Activated naive CD4-positive, alpha-beta T cell treated with Interleukin-2 at 50 U/mL for 16 hours (primary cell): Measurements from ENCODE around the gene CYTH2.

ENCODE experiments used
- DNase-seq: peaks from one replicate; pipeline ENCODE4 v3.0.0-alpha.2; 2020

The CYTH2 gene

DNA sequence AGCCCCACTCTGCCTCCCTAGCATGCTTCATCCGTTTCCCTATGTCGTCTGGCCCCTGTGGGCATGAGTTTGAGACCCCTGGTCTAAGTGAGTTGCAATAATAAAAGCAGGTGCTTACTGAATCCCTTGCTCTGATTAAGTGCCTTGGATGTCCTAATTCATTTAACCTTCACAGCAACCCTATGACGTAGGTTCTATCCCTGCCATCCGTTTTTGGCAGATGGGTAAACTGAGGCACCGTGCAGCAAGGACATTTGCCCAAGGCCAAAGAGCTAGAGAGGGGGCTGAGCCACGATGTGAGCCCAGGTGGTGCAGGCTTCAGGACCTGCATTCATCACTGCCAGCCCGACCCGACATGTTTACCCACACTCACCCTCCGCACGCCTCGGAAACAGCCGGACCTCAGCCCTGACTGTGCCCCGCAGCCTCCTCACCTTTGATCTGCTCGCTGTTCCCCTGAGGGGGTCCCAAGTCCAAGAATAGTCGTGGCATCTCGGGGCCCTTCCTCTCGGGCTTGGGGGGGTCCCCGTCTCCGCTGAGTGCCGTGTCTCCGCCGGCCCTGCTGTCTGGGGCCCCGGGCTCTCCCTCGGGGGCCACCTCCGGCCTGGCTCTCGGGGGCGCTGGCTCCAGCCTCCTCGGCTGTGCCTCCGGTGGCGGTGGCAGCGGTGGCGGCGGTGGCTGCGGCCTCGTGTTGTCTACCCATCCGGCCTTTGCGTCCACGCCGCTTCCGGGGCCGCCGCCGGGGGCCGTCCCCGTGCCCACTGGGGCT lies 28.0 kb downstream of the CYTH2 start:
- no peak for DNase-seq

DNA sequence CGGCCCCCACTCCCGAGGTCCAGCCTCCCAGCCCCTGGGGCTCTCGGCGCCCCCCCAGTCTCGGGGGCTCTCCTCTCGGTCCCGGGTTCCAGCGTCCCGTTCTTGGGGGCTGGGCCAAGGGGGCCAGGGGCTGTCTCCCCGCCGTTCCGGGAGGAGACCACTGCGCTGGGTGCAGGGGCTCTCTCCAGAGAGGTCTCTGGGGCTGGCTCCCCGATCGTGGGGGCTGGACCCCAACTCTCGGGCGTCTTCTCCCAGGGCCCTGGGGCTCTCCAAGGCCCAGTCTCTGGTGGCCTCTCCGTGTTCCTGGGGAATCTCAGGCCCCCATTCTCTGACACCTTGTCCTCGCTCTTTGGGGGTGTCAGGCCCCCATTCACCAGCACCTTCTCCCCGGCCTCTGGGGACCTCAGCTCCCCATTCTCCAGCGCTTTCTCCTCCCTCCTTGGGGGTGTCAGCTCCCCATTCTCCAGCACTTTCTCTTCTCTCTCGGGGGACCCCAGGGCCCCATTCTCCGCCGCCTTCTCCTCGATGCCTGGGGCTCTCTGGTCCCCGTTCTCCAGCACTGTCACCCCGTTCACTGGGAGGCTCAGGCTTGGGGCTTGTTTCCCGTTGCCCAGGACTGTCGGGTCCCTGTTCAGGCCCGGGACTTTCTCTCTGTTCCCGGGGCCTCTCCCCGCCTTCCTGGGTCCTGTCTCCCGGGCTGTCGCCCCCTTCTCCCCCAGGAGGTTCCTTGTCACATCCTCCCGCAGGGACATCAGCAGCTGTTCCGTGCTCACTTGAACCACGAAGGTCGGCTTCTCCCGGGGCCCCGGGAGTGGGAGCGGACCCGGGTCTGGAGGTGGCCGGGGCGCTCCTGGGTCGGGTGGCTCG lies 28.8 kb downstream of the CYTH2 start:
- no peak for DNase-seq

DNA sequence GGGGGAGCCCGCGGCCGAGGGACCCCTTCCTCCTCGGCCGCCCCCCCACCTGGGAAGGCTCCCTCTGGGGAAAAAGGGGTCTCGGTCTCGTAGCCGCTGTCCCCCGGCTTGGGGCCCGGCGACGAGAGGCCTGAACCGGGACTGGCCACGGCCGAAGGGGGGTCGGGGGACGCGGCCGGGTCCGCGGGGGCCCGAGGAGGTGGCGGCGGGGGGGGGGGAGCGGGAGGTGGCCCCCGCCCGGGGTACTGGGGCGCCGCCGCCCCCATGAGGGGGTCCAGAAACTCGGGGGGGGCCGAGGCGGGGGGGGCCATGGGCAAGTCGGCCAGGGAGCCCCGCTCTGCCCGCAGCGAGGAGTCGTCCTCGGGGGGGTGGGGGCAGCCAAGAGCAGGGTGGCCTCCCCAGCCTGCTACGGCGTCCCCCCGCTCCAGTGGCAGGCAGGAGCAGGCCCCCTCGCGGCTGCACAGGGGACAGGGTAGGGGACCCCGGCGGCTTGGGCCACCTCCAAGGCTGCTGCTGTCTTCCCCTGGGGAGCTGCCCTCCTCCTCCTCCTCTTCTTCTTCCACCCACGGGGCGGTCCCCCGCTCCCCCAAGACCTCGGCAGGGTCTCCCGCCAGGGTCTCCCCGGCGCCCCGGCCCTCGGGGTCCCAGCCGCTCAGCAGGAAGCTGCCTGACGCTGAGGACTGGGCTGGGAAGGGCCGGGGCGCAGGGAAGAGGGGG lies 29.6 kb downstream of the CYTH2 start:
- DNase-seq = no peak

DNA sequence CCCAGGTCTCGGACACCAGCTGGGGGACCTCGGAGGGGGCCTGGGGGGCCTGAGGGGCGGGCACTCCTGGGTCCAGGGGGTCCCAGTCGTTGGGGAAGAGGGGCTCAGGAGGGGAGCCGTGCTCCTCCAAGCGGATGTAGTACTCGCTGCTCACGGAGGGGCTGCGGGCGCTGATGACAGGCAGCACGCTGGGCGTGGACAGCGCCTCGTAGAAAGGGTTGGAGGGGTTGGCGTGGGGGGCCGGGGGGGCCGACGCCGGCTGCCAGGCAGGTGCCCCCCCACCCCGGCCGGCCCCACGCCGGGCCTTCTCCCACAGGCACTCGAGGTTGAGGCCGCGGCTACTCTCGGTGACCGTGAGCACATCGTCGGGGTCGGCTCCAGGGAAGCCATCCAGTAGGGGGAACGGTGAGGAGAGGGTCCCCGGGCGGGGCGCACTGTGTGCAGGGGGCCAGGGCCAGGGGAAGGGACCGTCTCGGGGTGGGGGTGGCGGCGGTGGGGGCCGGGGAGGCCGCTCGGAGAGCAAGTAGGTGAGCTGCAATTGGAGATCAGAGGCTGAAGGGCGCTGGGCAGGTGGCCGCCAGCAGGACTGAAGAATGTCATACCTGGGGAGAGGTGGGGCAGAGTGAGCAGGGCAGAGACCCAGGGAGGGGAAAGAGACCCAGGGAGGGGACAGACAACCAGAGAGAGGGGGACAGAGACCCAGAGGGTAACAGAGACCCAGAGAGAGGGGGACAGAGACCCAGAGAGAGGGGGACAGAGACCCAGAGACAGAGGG lies 30.3 kb downstream of the CYTH2 start:
- DNase-seq = no peak

DNA sequence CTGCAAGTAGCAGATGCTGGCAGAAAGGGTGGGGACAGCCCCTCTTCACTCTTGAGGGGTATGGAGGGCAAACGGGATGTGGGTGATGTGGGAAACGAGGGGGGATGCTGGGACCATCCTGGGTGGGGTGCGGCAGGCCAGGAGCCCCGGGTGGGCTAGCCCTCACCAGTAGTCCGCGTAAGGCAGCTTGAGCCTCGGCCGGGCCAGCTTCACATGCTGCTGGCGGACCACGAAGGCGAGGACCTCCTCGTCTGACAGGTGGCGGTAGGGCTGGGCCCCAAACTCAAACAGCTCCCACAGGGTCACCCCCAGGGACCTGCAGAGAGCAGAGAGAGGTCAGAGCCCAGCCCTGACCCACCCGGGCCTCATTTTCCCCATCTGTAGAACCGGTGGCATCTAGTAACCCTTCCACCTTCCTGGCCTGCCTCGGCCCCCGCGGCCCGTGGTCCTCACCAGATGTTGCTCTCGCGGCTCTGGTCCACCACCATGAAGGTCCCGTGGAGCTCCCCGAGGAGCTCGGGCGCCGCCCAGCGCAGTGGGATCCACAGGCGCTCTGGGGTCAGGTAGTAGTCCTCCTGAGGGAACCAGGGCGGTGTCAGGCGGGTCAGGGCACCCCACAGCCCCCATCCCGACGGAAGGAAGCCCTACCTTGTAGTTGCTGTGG lies 31.8 kb downstream of the CYTH2 start:
- DNase-seq = no peak

DNA sequence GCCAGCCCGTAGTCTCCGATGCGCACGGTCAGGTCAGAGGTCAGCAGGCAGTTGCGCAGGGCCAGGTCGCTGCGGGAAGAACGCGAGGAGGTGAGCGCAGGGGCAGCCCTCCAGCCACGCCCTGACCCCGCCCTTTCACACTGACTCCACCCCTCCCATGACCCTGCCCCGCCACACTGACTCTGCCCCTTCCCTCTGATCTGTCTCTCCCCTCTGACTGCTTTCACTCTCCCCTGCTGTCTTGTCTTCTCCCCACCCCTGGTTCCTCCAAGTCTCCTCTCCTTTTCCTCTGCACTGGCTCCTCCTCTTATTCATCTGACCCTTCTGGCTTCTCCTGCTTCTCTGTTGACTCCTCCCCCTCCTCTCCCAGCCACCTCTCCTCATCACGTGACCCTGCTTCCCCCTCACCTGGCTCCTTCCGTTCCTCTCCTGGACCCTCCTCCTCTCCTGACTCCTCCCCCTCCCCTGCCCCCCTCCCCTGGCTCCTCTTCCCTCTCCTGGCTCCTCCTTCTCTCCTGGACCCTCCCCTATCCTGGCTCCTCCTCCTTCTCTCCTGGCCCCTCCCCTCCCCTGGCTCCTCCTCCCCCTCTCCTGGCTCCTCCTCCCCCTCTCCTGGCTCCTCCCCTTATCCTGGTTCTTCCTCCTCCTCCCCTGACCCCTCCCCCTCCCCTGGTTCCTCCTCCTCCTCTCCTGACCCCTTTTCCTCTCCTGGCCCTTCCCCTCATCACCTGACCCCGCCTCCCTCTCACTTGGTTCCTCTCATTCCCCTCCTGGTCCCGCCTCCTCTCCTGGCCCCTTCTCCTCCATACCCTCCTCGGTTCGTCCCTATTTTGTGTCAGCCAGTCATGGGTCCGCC lies 32.6 kb downstream of the CYTH2 start:
- DNase-seq = peak; percentile 70

DNA sequence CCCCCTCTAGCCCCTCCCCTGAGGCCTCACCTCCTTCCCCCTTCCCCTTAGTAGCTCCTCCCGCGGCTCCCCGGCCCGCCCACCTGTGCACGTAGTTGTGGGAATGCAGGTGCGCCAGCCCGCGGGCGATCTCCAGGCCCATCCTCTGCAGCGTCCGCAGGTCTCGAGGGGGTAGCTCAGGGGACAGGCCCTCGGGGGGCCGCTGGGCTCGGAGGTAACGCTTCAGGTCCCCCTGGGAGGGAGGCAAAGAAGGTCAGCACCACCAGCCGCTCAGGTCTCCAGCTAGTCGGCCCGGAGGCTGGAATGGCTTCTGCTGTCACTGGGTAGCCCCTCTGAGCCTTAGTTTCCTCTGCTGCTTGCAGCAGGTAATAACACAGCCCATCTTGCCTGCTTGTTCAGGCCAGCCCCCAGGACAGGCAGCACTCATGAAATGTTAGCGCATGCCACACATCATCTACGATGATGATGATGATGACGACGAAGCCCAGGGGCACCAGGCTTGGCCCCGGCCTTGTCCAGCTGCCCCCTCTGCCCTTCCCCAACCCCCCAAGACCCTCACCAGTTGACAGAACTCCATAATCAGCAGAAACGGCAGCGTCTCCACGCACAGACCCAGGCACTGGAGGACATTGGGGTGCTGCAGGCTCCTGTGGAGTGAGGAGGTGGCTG lies 33.3 kb downstream of the CYTH2 start:
- DNase-seq = no peak

DNA sequence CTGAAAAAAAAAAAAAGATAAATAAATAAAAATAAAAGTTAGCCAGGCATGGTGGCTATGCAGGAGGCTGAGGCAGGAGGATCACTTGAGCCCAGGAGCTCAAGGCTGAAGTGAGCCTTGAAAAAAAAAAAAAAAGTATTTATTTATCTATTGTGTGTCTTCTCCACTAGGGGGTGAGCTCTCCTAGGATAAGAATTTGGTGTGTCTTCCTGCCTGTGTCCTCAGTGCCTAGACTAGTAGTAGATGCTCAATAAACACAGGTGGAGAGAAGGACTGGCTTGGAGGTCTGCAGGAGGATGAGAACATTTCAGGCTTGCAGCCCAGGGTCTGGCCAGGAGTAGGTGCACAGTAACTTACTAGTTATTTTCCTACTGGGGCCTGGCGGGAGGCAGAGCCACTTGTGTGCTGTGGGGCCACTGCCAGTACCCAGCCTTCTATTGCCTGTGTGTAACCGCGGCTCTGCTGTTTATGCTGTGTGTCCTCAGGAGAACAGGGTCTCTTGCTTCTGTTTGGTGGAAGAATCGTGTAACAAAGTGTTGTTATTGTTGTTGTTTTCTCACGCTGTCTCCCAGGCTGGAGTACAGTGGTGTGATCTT lies 37.1 kb downstream of the CYTH2 start:
- DNase-seq = no peak

DNA sequence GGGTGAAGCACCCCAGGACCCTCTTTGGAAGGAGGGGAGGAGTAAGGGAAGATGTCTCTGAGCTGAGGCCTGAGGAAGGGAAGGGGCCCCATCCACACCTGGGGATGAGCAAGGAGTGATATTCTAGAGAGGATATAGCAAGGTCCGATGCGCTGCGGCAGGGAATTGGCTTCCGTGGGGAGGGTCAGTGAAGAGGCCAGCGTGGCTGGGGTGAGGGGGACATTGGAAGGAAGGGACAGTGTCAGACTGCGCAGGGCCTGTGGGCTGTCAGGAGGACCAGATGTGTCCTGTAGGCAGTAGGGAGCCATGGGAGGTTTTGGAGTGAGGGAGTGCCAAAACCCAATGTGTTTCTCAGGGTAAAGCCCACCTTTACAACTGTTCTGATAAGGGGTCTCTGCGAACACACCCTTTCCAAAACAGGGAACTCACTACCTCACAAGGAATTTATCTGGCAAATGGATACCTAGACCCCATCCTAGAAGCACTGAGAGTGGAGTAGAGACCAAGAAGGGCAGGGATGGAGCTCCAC lies 38.8 kb downstream of the CYTH2 start:
- no peak for DNase-seq

DNA sequence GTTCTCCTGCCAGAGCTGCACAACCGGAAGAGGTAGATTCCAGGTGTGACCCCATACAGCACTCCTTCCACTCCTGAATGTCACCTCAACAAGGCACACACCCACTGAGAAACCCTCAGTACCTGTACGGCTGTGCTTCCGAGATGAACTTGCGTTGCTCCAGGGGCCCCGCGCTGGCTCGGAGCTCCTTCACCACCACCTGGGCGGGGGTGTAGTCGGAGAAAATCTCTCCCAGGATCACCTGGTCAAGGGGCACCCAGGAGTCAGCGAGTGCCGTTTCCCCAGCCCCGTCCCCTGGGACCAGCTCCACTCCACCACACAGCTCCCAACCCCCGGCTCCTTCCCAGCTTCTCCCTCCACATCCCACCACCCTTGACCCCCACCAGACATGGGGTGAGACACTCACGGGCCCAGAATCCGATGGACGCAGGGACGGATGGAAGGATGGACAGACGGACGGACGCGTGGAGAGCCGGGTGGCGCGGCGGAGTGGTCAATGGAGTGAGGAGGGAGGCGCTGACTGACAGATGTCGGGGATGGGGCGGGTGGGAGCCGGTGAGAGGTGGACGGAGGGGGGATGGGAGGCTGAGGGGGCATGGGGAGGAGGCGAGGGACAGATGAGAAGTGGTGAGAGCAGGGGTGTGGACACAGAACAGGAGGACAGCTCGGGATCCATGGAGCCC lies 39.7 kb downstream of the CYTH2 start:
- DNase-seq = no peak

DNA sequence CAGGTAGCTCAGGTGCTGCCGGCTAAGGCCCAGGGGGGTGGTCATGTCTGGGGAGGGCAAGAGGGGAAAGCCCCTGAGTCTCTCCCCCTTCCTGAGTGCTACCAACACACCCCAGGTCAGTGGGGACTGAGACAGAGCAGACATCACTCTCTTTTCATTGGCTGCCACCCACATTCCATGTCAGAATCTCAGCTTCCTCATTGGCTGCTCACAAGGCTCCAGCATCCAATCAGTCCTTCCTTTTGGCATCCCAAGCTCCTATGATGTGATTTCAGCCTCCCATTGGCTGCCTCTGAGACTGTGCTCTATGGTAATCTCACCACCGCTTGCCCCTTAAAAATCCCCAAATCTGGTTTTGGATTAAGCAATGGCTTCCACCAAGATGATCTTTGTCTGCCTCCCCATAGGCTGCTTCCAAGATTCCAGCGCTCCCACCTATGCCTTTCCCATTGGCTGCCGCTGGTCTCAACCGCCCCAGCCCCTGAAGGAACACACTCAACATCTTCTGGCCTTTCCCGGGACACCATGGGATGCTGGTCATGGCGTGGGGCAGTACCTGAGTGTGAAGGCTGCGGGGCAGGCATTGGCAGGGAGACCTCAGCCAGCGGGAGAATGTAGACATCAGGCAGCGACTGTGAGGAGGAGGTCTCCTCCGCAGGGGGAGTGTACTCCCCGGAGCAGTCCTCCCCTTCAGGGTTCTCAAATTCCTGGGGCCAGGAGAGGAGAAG lies 40.5 kb downstream of the CYTH2 start:
- no peak for DNase-seq

DNA sequence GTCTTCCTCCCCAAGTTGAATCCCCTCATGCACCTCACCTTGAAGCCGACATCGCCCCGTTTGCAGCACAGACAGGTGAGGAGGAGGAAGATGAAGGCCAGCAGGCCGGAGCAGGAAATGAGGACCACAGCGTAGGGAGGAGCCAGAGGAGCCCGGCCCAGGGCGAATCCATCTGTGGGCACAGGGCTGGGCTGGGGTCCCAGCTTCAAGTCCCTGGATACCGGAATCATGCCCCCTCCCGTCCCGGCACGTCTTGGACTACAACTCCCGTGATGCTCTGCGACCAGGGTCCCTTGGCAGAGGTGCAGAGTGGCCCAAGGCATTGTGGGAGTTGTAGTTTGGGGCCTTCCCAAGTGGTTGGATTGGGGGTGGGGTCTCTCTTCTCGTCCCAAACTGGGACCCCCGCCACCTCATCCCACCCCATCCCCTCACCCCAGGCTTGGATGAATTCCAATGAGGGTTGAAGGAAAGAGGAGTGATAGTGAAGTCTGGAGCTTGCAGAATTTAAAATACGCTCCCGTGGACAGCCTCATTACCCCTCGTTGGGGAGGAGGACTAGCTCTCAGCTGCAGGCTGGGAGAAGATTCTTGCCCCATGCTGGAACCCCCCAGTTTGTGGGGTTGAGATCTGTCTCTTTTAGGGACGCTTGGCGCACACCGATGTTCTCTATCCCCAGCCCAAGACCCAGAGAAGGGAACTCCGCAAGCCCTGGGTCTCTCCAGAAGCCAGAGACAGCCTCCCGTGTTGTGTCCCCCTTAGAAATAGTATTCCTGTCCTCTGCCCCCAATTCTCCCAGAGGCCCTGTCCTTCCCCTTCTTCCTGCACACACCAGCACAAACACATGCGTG lies 41.5 kb downstream of the CYTH2 start:
- peak; percentile 75 for DNase-seq

DNA sequence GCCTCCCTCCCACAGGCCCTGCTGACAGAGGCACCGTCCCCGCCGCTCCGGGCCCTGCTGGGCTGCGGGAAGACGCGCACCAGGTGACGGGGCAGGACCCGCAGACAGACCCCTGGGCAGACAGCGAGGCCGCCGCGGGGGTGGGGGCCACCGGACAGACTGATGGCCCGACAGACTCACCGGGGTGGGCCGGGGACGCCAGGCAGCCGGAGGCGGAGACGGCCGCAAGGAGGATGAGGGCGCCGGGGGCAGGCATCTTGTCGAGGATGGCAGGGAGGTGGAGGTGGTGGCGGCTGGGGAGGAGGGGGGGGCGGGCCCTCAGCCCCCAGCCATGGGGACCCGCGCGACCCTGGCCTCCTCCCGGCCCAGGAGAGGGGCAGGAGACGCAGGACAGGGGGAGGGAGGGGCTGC lies 42.2 kb downstream of the CYTH2 start:
- peak; percentile 37 for DNase-seq

DNA sequence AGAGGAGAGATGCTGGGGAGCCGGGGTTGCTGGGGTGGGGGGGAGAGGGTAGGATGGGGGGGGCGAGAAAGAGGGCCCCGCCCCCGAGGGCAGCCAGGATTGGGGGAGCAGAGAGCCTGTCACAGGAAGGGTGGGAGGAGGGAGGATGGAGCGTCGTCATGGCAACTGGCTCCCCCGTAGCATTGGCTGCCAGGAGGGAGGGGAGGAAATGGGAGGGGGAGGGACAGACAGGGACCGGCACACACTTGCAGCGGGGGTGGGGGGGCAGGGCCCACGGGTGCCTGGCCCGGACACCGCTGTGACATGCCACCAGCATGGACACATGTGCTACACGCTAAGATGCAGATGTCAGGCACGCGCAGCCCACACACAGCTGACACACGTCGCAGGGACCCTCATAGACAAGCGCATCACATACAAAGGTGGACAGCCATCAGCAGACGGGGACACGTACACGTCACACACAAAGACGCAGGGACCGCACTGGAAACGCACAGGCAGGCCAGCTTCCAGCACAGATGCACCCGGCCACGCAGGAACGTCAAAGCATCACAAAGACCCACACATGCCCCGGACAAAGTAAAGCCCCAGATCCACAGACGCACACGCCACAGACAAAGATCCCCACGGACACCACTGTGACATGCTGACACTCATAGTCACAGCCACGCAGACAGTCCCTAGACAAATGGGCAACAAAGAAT lies 42.8 kb downstream of the CYTH2 start, which contains the start of gene LMTK3:
TSS of gene LMTK3 (minus strand) at position 36 of the 704 bp plus-strand sequence. CDS start 259 bp downstream, outside the sequence.
- DNase-seq = peak; percentile 76

DNA sequence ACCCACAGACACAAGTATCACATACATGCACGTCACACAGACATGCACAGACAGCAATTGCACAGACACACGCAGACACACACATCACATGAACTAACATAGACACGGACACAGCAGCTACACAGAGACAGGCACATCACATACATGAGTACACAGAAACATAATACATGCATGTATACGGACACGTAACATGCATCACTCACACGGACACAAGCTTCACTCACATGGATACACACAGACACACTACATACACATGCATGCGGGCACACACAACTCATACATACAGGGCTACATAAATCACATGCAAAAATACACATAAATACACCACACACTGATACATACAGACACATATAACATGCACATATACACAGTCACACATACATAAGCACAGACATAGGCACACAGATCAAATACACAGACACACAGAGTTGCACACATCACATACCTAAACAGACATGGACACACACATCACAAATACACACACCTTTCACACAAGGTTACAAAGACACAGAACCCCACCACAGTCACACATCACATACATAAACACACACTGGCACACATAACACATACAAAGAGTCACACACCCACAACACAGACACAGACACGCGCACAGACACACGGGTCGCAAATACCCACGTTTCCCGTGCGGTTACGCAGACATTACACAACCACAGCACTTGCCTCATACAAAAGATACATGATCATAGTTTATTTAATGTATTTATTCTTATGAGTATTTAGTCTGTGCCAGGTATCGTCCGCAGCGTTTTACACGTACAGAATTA lies 43.5 kb downstream of the CYTH2 start:
- no peak for DNase-seq
